ENCODE measurements around the gene NLRP9. TPM values are rescaled to one million over a fixed set of nuclear protein-coding genes. Genes with fewer than 3 reads are reported as not detected.

The NLRP9 gene
- total and polyA plus RNA-seq, 2 of the 13 experiments (the other 11 are each of a cell fraction or from before 2014, with no cell fraction given): not detected

DNA sequence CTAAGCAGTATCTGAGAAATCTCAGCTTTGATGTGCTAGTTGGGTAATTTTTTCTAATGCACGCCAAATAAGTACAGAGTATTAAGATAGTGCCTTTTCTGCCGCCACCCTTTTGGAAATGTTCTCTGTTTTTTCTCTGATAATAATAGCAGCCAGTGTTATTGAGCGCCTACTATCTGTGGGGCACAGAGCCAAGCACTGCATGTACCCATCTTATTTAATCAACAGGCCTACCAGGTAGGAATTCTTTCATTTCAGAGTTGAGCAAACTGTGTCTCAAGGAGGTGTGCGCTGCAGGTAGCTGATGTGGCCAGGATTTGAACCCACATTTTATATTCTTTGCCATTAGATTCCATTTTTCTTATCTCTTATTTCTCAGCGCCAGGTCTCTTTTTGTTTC, 61.8 kb downstream of the NLRP9 start:
- intact Hi-C loops (cut with micrococcal nuclease; ENCODE audit: unreplicated experiment) (no loop called here), in situ Hi-C loops (cut with HindIII; ENCODE audit: extremely low pct_ligation_motif_present, low pct_unique_long_range_greater_than_20kb) (no loop called here)
- Histone ChIP-seq H3K9me3 (ENCODE audit: low read length) (no peaks in the 10 kb centered on the region), H3K27ac (ENCODE audit: extremely low read length, insufficient read depth, low read length) (peak overlapping the region; percentile 62), H3K9ac (ENCODE audit: insufficient read depth, low read depth, low read length) (peak overlapping the region; percentile 94), H3K79me2 (ENCODE audit: insufficient read depth, low read length) (peaks cover 67% of the 10 kb centered on the region), H3K4me1 (ENCODE audit: insufficient read depth, low read length) (peaks cover 48% of the 10 kb centered on the region), H3K27me3 (ENCODE audit: control insufficient read depth in 1 of 2, insufficient read depth in 2 of 2, low read length in 2 of 2) (no peaks in the 10 kb centered on the region; a peak in 1 of 5 replicates), H4K20me1 (ENCODE audit: insufficient read depth, low read length) (peaks cover 7% of the 10 kb centered on the region), H3K4me2 (ENCODE audit: low read depth, low read length) (peak overlapping the region; percentile 64), H2AFZ (ENCODE audit: low read length) (no peak overlapping the region), H3K36me3 (replicated peaks in 1 of 2; ENCODE audit: control insufficient read depth in 1 of 2, insufficient read depth in 2 of 2, low read length in 2 of 2) (peaks cover 27 to 54% of the 10 kb centered on the region in 2 experiments; a peak in 4 of 5 replicates), H3K4me3 (replicated peaks in 1 of 3; ENCODE audit: insufficient read depth in 1 of 3, low read depth in 2 of 3, low read length in 3 of 3) (peak overlapping the region; percentile 77 to 89 (median 89))
- 88% methylated on average over 5 of the region's 5 CpGs for WGBS (ENCODE audit: low lambda C conversion rate)
- TF ChIP-seq ZNF205 (CRISPR knock-in tag; IDR thresholded peaks at IDR 0.05) (peak; percentile 96), PHB2 (IDR thresholded peaks at IDR 0.05; ENCODE audit: partially characterized antibody) (no peak), TBX2 (CRISPR knock-in tag; IDR thresholded peaks at IDR 0.05; ENCODE audit: borderline replicate concordance) (no peak)
- no peak for ATAC-seq
- no peak for DNase-seq (ENCODE audit: low spot score)
- no peak for FAIRE-seq
- BruUV-seq (replicated peaks): TSS peak; percentile 46
- ChIA-PET CTCF (ENCODE audit: low intra/inter-chr PET ratio, low total read pairs) (no interaction called here), POLR2A (no interaction called here)

DNA sequence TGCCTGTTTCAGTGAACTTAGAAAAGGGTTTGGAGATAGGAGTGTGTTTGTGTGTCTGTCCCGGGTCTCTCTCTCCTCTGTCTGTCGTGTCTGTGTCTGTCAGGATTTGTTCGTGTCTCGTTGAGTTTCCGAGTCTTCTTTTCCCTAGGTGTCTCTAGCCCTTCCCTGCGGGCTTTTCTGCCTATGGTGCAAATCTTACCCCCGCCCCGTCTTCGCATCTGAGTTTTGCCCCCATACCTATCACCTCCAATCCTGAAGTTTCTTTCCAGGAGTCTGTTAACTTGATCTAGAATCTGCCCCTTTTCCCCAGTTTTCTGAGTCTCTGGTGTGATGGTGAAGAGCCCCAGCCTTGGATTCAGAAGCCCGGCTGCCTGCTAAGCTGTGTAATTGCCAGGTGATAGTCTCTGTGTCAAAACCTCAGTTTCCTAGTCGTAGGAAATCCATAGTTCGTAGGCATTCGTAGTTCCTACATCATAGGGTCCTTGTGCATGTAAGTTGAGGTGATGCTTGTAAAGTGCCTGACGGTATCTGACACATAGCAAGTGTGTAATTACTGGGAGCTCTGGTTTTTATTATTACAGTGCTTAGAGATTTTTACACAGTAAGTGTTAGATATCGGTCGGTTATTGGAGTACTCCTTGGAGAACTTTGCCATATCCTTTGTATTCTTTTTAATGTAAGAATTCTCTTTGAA, 62.4 kb downstream of the NLRP9 start:
- Histone ChIP-seq H3K27ac (ENCODE audit: extremely low read length, insufficient read depth, low read length) (peak overlapping the region; percentile 62), H3K9ac (ENCODE audit: insufficient read depth, low read depth, low read length) (peak overlapping the region; percentile 94), H3K79me2 (ENCODE audit: insufficient read depth, low read length) (peaks cover 71% of the 10 kb centered on the region), H3K4me2 (ENCODE audit: low read depth, low read length) (peak overlapping the region; percentile 64), H2AFZ (ENCODE audit: low read length) (no peak overlapping the region), H3K27me3 (ENCODE audit: control insufficient read depth in 1 of 2, insufficient read depth in 2 of 2, low read length in 2 of 2) (no peaks in the 10 kb centered on the region; a peak in 1 of 5 replicates), H3K36me3 (replicated peaks in 1 of 2; ENCODE audit: control insufficient read depth in 1 of 2, insufficient read depth in 2 of 2, low read length in 2 of 2) (peaks cover 23 to 48% of the 10 kb centered on the region in 2 experiments; a peak in 4 of 5 replicates), H4K20me1 (ENCODE audit: insufficient read depth, low read length) (peaks cover 13% of the 10 kb centered on the region), H3K4me1 (ENCODE audit: insufficient read depth, low read length) (peaks cover 43% of the 10 kb centered on the region), H3K9me3 (ENCODE audit: low read length) (no peaks in the 10 kb centered on the region), H3K4me3 (replicated peaks in 1 of 3; ENCODE audit: insufficient read depth in 1 of 3, low read depth in 2 of 3, low read length in 3 of 3) (peak overlapping the region; percentile 77 to 89 (median 89))
- intact Hi-C loops (cut with micrococcal nuclease; ENCODE audit: unreplicated experiment): no loop called here
- ATAC-seq (no peak), FAIRE-seq (peak; percentile 15), DNase-seq (ENCODE audit: low spot score) (no peak)
- 4% methylated on average over 16 of the region's 16 CpGs for WGBS (ENCODE audit: low lambda C conversion rate)
- CTCF ChIA-PET (ENCODE audit: low intra/inter-chr PET ratio, low total read pairs): no interaction called here
- in situ Hi-C loops (cut with HindIII; ENCODE audit: extremely low pct_ligation_motif_present, low pct_unique_long_range_greater_than_20kb): no loop called here
- no peak for TF ChIP-seq ZFP62 (CRISPR knock-in tag; IDR thresholded peaks at IDR 0.05)
- TF ChIP-seq DMAP1 (CRISPR knock-in tag; IDR thresholded peaks at IDR 0.05): no peak
- TF ChIP-seq, protein P1, sequence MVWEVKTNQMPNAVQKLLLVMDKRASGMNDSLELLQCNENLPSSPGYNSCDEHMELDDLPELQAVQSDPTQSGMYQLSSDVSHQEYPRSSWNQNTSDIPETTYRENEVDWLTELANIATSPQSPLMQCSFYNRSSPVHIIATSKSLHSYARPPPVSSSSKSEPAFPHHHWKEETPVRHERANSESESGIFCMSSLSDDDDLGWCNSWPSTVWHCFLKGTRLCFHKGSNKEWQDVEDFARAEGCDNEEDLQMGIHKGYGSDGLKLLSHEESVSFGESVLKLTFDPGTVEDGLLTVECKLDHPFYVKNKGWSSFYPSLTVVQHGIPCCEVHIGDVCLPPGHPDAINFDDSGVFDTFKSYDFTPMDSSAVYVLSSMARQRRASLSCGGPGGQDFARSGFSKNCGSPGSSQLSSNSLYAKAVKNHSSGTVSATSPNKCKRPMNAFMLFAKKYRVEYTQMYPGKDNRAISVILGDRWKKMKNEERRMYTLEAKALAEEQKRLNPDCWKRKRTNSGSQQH (CRISPR knock-in tag; IDR thresholded peaks at IDR 0.05; ENCODE audit: low read depth): 0 out of 2 replicates have a peak, but pooled peaks have one; percentile 6
- TF ChIP-seq PCBP1 (IDR thresholded peaks at IDR 0.05; ENCODE audit: borderline replicate concordance, low read depth, low read length): no peak
- TF ChIP-seq ZNF83 (CRISPR knock-in tag; IDR thresholded peaks at IDR 0.05; ENCODE audit: borderline replicate concordance): no peak
- BruUV-seq (replicated peaks): no TSS peak
- POLR2A ChIA-PET: no interaction called here
